HG02678 (cell line): ENCODE results near the gene TP63.

ENCODE experiments used
- ATAC-seq: cut with Tn5 transposase; IDR thresholded peaks from one replicate; pipeline ENCODE4 v1.9.1; 2021; ENCODE audit warnings: mild to moderate bottlenecking, moderate library complexity; ENCODE audit not compliant: unreplicated experiment

Gene TP63

DNA sequence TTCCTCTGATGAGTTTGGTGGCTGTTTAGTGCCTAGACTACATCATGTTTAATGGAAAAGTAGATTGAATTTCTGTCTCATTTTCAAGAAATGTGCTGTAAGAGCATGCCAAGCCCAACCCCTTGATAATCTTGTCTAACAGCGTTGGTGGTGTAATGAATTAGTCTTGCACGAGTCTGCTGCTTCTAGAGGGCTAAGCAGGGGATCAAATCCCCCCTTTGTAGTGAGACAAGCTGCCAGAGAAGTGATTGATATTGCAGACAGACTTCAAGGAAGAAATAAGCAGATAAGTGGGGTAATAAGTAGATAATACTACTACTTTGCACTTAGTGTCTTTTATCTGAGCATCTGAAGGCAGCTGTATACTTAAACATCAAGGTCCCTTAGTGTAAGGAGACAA lies 141.4 kb downstream of the TP63 start:
- no peak for ATAC-seq

DNA sequence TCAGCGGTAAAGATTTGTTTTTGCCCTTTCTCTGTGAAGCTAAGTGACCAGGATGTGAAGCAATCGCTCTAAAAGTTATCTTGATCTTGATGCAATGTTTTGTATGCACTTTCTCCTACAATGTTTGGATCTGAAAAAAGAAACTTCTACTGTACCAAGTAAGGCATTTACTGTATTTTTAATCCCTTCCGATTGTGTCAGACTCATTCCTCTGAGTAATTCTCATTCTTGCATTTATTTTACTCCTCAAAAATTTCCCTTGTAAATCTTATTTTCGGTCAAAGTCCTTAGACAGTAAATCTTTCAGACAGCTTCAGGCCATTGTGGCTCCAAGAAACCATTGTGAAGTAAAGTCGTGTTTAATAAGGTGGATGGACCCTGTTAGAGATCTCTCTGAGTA lies 141.9 kb downstream of the TP63 start:
- no peak for ATAC-seq

DNA sequence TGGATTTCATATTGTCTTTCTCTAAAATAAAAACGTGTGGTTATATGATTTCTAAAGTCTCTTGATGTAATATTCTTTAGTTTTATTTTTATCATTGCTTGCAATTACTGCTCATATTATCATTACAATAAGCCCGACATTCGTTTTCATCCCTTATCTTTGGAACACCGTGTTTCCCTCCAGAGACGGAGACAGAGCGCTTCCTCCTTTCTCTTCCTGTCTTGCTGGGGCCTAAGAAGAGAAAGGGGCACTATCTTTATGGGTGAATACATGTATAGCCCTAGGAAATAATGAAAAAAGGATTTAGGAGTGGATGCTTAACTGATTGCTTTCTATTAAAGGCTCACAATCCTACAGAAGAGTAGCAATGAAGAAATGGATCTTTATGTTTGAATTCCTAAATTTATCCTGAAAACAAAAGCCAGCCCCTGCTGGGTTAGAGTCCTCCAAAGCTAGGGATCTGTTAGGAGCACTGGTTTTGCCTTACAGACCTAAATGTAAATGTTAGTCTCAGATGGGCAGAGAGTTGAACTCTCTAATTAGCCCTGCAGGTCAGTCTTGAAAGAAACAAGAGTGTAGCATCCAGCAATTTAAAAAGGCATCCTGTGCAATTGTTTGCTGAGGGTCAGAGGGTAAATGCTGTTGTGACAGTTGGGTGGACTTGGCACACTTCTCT lies 145.1 kb downstream of the TP63 start:
- ATAC-seq: no peak

DNA sequence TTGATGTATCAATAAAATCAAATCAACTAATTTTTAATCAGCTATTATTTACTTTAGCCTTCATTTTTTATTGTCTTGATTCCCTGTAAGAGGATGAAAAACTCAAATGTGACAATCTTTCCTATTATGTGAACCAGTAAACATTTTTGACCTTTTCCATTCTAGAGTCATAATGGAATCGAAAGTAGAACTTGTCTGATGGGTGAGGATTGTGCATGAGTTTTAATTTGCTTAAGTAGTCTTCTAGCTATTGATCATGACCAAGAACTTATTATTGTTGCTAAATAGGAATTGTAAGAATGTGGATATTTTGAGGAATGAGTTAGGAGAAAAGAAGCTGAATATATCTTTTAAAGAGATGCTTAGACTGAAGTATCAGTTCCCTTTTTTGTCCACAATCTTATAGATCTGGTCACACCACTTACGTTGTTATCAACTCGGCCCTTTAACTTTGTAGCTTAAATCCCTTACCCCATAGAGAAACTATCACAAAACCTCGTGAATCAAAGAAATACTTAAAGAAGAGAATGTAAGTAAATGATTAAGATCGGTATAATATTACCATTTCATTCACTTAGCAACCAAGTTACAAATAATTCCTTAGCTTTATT lies 147.3 kb downstream of the TP63 start:
- ATAC-seq: no peak

DNA sequence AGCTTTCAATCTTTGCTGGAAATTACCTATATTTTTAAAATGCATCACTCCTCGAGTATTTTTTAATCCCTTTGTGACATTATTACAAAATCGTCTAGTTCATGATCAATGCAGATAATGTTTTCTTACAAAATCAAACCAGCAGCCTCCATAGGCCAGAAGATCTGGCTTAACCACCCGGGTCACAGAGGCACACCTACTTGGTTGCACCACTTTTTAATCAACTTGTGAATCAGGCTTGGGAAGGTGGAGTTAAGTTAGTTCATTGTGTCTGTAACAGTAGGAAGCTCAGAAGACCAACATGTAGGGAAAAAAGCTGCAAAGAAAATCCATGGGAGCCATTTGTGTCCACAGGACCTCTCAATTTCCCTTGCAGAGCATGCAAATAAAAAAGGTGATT lies 148.0 kb downstream of the TP63 start:
- ATAC-seq: no peak

DNA sequence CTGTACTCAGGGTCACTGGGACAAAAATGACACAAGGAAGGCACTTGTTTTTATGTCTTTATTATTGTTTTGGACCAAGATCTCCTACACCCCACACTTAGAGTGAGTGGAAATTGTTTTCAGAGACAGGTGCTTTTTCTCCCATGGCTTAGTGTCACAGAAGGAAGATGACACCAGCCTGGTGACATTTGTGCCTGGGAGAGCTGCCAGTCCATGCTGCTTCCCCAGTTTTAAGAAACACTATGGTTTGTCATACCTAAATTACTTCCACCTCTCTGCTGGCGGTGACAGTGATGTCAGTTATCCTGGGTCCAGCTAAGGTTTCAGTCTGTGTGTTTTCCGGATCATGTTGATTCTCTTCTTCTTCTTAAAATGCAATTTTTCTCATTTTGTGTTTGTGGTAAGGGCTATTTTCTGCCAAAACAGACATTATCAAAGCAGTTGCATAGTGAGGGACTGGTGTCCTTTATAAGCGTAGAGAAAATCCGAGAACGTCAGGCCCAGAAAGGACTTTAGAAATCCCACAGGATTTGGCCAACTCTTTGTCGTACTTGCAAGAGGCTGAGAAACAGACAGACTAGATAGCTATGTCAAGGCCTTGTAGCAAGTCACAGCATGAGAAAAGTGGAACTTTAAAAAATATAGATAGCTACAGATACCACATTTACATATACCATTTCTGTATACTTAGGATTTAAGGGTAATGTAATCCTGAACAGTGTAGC lies 149.5 kb downstream of the TP63 start:
- no peak for ATAC-seq

DNA sequence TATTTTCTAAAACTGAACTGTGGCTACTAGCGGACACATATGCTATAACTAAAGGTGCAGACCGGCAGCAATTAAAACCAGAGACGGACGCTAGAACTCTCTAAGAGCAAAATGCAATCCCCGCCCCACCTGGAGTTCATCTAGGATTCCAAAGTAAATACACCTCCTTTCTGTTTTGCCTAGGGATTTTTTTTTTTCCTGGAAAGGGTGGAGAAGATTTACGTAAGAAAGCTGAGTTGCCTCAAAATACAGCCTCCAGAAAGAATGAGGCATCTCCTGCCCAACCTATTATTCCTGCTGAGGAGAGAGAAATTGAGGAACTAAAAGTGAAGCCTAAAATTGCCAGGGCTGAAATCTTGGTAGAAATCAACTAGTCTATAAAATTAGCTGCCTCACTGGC lies 150.2 kb downstream of the TP63 start:
- no peak for ATAC-seq

DNA sequence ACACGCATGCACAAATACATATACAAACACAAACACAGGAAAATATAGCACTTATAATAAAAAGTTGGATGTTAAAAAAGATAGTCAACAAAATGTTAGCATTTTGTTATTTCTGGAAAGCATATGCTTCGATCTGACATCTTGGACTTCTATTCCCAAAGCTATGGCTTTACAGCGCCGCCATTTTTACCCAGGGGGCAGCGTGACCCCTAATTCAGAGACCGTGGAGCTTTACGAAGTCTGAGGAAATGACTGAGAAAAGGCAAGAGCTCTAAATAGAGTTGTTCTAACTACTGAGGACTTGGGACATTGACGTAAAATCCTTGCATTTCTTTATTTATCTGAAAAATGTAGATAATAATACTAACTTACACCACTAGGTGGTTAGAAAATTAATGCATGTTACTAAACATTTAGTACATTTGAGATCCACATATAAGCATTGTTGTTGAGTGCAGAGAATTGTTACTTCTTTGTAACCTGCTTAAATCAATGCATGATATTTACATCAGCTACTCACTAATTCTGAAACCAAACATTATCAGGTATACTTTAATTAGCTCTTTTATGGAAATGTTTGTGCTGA lies 155.4 kb downstream of the TP63 start:
- no peak for ATAC-seq

DNA sequence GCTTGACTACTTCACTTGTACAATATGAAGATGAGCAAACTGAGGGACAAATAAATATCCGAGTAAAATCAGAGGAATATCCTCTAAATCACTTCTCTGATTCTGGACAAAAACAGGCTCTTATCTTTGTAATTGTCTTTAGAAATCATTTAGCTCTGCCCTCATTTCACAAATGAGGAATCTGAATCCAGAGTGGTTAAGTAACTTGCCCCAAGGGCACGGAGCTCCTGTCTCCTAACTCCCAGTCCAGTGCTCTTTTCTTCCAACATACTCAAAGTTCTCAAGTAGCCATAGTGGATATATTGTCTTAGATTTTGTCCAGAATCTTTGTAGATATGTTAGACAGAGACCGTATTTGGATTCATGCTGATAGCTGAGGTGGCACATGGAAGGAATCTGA lies 156.0 kb downstream of the TP63 start:
- no peak for ATAC-seq

DNA sequence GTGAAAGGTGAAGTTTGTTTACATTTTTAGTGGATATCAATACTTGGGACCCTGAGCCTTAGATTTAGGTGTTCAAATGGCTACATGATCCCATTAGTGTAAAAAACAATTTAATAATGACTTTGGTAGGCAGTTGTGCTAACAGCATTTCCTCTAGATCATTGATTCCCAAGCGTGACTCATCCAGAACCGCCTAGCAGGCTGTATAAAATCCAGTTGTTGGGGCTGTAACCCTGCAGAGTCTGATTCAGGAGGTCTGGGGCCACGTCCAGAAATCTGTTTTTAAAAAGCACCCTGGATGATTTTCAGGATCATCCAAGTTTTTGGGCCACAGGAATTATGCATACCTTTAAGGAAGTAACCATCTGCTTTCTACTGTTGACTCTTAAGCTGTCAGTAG lies 156.4 kb downstream of the TP63 start:
- ATAC-seq: no peak

DNA sequence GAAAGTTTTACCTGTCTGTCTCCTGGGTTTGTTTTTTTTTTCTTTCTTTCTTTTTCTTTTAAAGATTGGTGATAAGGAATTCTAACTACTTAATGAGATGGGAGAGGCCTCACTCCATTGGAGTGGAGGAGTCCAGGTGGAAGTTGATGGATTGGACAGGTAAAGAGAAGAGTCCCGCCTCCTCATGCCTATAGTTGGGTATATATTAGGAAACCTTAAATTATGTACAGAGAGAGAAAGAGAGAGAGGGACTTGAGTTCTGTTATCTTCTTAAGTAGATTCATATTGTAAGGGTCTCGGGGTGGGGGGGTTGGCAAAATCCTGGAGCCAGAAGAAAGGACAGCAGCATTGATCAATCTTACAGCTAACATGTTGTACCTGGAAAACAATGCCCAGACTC lies 158.2 kb downstream of the TP63 start:
- no peak for ATAC-seq

DNA sequence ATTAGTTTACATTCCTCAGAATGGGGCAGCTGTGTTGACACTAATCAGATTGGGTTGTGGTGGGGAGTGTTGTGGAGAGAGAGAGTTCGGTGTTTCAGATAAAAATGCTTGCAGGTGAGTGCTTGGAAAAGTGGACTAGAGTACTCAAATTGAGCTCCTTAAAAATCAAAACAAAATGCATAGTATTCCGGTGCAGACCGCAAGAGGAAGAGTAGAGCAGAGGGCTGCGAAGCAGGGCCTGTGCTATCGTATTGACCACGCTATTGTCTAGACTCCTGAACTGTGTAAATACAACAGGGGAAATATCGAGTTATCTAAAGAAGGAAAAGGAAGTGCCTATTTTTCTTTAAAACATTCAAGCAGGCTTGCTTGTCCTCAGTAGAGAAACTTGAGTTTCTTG lies 159.5 kb downstream of the TP63 start:
- no peak for ATAC-seq

DNA sequence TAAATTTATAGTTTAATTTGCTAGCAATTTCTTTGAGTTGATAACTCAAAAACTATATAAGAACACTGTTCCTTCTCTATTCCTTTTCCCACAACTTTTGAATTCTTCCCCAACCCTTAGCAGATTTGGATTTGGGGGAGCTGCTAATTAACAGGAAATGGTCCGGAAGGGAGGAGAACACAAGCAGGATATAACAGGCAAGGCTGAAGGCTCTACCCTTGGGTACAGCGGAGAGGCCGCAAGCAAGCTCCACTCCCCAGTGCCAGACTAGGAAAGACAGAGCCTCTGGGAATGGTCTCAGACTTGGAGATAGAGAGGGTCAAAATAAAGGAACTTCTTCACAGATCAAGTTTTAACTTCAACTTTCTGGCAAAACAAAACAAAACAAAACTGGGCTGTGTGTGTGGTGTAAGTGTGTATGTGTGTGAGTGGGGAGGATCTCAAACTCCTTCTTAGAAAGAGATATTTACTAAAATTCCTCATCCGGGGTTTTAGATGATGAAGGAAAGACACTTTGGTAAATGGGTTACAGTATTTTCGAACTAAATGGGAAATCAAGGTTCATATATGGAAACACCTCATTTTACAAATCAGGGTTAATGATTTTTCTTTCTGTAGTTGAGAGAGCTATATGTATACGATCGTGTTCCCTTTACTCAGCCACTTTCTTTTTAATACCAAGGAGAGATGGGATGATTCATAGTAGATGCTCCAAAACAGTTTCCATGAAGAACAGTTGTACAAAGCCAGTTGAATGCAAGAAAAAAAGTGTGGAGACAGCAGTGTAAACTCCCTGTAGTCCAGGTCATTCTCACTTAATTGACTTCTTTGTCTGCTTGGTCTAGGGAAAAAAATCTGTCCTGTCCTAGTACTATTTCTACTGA lies 161.1 kb downstream of the TP63 start:
- no peak for ATAC-seq

DNA sequence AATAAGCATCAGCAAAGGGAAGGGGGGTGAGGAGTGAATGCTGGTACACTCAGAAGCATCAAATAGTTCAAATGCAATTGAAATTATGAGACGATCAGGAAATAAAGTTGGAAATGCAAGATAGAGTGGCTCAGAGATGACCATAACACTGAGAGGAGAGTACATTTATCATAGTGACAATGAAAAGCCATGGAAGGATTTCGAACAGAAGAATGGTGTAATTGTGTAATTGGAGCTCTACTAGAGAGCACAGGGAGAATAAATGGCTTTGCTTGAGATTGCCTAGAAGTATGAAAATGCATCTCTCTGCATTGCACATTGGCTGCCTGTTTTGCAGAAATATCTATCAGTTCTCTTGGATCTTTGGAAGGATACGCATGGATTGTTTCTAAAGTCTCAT lies 163.3 kb downstream of the TP63 start:
- ATAC-seq: no peak

DNA sequence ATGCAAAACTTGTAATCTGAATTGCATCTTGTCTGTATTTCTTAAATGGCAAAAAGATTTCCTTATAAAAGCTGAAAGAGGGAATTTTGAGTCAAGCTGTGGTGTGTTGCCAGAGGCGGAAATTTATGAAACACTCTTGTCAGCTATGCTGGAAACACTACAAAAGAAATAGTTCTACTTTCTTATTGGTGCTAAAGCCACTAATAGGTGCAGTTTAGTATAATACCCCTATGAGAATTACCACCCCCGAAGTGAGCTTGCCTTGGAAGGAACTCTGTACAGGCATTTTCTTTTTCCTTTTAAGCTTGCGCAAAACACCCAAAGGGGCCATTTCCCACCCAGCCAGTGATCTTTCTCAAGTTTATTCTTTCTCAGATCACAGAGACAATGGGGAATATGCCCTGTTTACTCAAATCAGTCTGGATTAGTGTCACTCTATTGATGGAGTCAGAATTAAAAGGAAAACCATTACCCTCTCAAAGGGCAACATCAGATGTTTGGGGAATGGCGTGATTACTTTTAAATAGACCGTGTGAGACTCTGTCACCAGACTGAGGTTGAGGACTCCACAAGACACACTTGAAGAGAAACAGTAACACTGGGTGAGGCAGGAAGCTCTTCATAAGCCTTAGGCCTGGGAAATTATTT lies 166.0 kb downstream of the TP63 start:
- no peak for ATAC-seq

DNA sequence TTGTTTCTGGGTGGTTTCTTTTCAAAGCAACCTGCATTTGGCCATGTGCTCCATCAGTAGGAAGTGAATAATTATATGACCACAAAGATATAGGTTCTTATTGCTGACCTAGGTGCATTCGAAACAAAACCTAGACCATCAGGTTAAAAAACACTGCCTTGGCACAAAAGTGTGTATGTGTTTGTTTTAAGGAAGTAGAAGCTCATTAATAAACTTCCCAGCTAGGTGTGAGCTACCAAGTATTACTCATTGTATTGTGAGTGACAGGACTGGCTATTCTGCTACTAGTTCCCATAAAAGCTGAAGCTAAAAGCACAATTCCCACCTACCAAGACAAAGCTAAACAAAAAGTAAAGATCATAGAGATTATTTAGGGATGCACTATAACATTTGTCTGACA lies 168.2 kb downstream of the TP63 start:
- no peak for ATAC-seq

DNA sequence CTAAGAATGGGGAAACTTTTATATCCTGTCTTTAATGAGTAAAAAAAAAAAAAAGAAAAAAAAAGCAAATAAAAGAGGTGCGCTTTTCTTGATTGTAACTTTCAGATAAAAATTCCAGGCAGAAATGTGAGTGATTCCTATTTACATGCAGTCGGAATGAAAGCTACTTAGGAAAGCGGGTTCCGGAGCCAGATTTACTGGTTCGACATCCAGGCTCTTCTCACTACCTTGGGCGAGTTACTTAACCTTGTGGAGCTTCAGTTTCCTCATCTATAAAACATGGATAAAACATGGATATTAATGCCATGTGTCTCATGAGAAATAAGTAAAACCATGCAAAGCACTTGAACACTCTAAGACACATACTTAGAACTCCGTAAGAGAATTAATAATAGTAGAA lies 169.2 kb downstream of the TP63 start:
- no peak for ATAC-seq

DNA sequence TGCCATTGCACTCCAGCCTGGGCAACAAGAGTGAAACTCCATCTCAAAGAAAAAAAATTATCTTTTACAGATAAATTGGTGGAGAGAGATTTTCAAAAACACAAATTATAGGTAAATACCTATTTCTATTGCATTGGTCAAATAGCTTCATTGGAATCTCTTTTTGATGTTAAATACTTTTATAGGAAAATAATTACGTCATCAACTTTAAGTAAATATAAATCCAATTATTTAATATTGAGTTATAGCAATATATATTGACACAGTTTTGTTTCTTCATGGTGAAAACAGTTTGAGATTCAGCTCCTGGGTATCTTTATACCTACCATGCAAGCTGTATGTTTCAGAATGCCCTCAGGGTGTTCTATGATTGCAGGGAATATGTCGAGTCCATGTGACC lies 172.1 kb downstream of the TP63 start:
- ATAC-seq: no peak

DNA sequence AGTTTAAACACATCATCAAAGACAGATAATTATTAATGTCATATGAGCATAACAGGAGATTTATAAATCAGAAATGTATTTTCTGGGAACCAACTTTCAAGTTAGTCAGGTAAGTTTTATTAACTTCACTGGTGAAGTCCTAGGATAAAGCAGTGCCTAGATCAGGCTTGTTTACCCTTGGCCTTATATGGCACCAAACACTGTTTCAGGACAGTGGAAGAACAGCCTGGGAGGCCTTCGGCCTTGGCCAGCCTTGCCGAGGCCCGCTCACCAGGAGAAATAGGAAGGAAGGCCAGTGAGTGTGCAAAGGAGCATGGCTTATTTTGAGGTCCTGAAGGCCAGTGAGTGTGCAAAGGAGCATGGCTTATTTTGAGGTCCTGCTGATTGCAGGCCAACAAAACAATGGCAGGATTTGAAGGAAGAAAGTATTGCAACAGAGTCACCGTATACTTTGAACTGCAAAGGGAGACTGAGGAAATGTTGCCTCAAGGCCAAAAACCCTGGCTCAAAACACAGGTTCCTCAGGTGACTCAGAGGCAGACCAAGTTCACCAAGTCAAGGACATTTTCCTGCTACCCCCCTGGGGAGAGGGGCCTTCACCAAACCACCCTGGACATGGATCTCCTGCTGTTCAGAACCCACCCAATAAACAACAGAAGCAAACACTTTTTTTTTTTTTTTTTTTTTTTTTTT lies 174.3 kb downstream of the TP63 start:
- ATAC-seq: no peak
